Midbrain (tissue), 1 donor: ENCODE data around the gene PBRM1.
"Not testable (repeated sequence)": the region's sequence is repeated elsewhere in the genome, so short reads cannot be mapped to it uniquely, and the experiment has no call there.

ENCODE experiments used
- DNase-seq: peaks from one replicate; lab custom pipeline; 2025; lab: John Stamatoyannopoulos, UW

The PBRM1 gene

DNA sequence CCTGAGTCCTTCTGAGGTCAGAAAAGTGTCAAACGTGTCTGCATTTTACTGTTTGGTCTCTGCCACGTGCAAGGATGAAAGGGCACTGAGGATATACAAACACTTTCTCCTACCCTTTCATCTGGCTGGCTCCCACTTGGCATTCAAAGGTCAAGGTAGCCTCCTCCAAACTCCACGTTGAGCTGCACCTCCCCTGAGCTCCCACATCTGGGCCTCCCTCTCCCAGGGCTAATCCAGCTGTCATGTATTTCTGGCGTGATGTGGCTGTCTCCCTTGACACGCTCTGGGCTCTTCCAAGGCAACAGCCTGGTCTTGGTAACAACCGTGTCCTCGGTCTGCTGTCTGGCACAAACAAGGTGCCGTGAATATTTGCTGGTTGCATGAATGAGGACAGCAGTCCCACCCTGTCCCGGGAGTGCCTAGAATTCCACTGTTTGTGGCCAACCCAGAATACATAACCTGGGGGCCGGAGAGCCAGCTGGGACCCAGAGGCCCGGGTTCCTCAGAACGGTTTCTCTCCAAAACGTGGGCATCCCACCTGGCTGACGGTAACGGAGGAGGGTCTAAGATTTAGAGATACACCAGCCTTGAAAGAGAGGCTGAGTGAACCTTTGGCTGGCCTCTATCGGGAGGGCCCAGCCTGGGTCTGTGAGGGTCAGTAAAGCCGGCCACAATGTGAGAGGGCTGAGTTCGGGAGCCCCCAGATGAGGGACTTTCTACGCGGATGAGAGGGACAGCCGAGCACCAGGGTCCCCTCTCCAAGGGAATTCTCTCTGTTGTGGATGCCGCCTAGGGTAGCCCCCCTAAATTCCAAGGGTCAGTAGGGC, 19.1 kb upstream of the PBRM1 start:
- DNase-seq = no peak

DNA sequence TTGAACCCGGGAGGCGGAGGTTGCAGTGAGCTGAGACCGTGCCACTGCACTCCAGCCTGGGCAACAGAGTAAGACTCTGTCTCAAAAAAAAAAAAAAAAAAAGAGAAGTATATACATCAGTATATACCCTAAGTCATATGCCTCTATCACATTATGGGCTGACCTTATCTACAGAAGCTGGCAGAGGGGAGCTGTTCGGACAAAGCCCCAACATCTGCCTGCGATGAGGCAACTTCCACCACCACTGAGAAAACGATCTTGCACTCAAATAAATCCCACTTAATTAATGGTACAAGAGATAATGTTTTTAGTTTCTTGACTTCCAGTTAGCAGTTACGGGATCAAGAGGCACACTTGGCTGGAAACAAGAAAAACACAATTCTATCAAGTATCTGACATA, 17.6 kb upstream of the PBRM1 start:
- no peak for DNase-seq

DNA sequence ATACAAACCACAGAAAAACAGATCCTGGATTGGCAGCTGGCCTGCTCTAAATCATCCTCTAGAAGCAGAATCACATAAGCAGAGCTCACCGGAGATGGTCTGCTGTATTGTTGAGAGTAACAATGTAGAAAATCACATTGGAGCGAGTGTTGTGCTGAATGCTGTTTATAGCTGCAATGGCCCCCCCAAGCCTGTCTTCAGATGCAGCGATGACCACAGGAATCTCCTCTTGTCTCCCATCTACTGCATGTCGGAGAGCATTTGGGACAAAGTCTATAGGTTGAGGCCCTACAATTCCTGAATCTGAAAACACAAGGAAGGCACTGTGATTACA, 11.9 kb upstream of the PBRM1 start:
- no peak for DNase-seq

DNA sequence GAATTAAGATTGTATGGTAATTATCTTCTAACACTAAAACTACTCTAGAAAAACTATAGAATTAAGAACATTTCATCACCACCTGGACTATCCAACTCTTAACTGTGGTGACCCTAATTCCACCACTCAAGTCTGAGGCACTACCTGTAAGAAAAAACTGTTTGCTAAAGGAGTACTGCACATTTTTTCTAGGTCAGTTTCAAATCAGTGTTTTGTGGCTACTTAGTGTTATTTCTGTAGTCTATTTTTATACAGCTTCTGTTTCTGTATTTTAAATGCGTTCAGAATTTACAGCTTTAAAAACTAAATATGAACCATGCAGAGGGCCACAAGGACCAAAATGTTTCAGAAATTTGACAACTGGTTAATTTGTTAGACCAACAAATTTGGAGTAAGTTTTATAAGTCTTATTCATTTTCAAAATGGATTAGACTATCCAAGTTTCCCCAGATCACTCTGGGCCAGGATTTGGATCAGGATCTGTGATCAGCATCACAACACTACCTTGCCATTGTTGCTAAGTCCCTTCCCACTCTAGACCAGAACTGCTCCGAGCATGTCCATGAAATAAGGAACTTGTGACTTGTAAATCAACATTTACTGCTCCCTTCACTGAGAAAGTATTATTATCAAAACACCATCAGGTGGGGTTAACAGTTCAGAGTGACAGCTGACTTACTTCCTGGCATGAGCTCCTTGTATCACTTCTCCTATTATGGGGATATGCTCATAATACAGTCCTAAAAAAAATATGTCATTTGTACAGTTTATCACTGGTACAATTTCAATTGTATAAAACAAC, 11.3 kb upstream of the PBRM1 start:
- no peak for DNase-seq

DNA sequence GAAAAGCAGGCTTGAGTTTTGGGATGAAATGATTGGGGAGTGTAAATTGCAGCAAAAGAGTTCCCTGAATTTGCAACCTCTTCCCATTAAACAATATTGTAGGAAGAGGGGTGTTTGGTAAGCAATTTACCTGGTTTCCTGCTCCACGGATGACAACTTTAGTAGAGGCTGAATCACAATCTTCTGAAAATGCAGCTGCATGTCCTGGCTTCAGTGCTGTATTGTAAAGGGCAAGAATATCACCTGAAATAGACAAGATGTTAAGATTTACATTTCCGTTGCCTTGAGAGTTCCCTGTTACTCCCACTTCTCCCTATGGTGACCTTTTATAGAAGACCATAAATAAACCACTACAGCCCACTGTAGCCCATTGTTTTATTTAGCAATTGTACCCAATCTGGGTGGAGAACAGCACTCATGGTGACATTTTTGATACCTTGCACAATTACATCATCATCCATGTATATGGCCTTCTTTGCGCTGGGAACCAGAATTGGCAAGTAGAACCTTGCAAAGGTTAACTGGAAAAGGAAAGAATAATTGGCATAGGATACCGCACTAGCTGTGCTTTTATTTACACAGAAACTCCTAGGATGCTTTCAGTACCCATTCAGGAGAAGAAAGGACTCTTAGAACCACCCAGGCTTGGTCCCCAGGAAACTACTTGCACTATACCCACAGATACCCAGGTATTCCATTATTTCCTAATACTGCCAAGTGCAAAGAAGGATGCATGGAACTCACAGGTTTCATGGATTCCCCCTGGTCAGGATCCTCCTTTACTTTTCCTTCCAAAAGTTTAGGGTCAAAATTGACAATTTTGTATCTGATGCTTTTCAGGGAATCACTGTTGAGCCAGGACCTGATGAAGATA, 10.3 kb upstream of the PBRM1 start:
- no peak for DNase-seq

DNA sequence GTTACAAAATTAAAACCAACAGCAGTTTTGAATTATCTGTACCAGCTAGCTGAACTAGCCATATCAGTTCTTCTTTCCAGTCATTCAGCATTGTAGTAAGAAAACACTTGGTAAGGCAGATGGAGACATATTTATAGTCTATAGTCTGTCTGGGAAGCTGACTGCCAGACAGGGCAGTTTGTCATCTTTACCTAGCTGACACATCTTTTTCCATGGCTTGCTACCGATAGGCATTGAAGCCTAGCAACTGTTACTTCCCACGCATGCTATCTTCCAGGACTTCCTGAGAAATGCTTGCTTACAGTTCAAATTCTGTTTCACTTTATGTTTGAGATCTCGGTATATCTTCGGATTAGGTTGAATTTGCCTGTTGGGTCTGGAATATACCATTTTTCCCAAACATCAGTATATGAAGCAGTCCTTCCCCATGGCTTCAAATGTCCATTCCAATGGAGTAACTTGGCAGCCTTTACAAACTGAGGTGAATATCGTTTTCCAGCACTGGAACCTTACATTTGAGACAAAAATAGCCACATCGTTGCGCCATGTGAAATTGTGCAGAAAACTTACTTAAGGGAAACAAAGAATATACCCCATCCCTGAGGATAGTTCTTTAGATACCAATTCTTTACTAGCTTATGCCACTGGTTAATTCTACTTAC, 8.9 kb upstream of the PBRM1 start:
- no peak for DNase-seq

DNA sequence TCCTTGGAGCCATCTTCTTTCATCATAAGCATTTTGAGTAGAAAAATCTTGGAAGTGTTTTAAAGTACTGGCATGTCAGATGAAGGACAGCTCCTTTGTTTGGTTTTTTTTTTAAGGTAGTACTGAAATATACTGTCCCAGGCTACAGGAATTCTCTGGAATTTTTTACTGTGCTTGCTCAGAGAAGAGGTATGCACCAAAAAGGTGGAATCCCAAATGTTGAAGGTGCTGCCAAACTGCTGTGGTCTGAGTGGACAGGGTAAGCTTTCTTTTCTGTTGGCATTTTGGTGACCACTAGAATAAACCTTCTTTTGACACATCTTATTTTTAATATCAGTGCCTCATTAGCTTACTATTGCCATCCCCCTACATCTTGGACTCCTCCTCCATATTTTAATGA, 7.4 kb upstream of the PBRM1 start:
- DNase-seq = no peak

DNA sequence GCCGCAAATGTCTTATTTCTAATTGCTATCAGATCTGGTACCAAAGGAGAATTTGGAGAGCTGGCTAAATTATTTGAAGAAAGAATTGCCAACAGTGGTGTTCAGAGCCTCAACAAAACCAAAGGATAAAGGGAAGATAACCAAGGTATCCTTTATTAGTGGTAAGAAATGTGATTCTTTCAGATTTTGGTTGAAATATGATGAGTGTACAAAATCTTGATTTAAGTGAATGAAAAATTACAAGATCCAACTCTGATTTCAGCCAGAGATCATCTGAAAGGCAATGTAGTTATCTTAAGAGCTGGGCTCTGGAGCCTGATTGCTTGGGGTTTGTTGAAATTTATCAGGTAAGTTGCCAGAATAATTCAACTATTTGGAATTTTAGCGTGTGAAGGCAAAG, 4.8 kb upstream of the PBRM1 start:
- DNase-seq = no peak

DNA sequence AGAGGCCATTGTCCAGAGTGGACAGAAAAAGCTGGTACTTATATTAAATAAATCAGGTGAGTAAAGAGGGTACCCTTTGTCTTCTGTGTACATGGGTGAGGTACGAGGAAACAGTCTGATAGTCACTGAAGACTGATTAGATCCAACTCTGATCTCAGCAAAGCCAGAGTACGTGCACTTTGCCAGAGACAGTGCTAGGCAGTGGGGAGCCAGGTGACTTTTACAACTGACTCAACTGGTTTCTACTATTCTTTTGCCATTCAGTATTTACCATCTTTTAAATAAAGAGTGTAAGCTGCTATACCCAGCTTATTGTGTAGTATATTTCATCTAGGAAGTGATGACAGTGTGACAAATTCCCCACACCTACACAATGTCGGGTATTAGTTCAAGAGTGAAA, 3.4 kb upstream of the PBRM1 start:
- DNase-seq = no peak

DNA sequence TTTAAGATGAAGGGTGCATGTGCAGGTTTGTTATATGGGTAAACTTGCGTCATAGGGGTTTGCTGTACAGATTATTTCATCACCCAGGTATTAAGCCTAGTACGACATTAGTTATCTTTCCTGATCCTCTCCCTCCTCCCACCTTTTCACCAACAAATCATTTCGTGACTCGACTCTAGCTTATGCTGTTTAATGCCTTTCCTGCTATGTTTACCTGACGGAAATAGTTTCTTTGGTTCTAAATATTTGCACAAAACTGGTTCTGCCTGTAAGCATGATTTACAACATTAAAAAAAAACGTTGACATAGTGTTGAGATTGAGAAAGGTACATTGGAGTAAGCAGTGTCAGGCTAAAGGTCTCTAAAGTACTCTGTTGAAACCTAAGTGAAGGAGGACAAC, 2.6 kb upstream of the PBRM1 start:
- no peak for DNase-seq

DNA sequence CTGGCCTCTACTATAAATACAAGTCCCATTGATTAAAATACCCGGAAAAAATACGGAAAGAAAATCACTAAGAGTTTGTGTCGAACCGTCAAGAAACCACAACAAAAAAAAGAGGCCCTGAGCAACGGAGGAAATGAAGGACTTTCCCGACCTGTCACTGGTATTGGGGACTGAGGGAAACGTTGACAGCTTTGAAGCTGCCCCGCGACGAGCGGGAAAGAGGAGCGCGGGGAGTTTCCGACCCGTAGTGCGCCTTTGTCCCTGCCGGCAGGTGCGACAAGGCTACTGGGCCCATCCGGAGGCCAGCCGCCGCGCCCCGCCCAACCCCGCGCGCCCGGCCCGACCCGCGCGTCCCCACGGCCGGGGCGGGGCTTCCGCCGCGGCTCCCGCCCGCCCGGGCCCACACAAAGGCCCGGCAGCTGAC, 416 bp downstream of the PBRM1 start:
- peak; percentile 83 for DNase-seq

DNA sequence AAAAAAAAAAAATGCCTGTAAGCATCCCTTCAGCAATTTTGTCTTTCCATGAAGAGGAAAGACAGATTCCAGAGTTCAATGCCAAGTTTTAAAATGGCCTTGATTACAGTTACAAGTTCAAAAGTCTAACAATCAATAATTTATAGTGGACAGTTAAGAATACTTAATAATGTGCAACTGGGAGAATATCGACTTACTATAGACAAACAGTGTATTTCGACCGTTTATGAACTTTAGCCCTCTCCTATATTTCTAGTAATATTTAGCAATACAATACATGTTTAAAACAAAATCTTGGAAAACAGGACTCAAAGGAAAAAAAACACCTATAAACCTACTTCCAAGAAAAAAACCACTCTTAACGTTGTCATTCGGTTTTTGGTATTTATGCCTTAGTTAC, 1.5 kb downstream of the PBRM1 start:
- no peak for DNase-seq

DNA sequence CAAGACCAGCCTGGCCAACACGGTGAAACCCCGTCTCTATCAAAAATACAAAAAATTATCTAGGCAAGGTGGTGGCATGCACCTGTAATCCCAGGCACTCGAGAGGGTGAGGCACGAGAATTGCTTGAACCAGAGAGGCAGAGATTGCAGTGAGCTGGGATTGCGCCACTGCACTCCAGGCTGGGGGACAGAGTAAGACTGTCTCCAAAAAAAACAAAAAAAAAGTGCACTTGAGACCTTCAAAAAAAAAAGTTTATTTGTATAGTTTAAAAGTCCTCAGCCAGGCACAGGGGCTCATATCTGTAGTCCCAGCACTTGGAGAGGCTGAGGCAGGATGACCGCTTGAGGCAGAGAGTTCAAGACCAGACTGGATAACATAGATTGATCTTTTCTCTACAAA, 2.1 kb downstream of the PBRM1 start:
- DNase-seq = no peak

DNA sequence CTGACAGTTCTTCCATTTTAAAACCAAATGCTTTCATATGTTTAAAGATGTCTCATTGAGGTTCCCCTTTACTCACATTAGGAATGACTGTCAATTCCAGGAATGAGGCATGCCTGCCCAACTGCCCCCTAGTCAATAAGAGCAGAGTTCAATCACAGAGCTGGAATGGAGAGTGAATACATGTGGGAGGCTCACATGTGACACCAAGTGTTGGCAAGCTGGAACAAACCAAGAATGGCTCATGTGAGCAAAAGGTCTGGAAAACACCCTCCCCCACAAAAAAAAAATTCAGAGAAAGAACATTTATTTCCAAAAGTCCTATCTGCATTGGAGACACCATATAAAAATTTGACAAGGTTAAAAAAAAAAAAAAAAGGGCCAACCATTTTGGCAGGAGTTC, 3.7 kb downstream of the PBRM1 start:
- peak; percentile 31 for DNase-seq

DNA sequence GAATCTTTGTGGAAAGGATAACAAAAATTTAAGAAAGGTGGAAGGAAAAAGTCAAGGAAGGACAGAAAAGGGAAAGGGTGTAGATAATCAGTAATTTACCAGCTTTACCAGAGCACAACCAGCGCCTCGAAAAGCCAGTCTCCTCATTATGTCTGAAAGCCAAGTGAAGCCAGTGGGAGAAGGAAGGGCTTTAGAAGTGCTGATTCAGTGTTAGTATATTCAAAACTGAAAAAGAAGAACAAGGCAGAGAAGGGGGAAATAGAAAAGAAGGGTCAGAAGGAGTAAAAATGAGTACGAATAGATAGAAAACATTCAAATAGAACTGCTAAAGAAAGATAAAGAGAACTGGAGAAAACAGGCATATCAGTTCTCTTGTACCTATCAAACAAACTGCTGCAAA, 4.1 kb downstream of the PBRM1 start:
- no peak for DNase-seq

DNA sequence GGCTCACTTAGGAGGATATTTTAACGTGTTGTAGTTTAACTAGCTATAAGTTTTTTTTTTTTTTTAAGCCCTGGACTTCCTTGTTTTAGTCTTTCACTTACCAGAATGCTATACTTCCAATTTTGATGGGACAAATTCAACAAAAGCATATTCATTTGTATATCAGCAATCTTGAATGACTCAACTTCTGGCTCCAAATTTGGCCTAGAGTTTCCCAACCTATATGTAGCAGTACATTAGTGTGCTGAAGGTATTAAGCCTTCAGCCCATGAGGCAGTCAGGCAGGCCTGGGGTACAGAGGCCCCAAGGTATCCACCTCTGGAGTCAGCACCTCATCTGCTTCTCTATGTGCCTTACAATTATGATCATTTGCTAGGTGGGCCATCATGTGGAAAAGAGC, 5.9 kb downstream of the PBRM1 start:
- no peak for DNase-seq

DNA sequence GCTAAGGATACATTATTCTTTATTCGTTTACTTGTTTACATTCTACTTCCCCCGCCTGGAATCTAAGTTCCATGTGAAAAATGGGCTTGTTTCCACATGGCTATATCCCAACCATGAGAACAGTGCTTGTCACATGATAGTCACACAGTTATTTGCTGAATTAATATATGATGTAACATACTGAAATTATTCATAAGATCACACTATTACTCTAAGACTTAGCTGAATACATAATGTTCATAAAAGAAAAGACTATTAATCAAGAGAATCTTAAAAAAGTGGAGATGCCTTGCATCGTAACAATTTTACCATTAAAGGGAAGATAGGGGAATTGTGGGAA, 6.5 kb downstream of the PBRM1 start:
- DNase-seq = no peak

DNA sequence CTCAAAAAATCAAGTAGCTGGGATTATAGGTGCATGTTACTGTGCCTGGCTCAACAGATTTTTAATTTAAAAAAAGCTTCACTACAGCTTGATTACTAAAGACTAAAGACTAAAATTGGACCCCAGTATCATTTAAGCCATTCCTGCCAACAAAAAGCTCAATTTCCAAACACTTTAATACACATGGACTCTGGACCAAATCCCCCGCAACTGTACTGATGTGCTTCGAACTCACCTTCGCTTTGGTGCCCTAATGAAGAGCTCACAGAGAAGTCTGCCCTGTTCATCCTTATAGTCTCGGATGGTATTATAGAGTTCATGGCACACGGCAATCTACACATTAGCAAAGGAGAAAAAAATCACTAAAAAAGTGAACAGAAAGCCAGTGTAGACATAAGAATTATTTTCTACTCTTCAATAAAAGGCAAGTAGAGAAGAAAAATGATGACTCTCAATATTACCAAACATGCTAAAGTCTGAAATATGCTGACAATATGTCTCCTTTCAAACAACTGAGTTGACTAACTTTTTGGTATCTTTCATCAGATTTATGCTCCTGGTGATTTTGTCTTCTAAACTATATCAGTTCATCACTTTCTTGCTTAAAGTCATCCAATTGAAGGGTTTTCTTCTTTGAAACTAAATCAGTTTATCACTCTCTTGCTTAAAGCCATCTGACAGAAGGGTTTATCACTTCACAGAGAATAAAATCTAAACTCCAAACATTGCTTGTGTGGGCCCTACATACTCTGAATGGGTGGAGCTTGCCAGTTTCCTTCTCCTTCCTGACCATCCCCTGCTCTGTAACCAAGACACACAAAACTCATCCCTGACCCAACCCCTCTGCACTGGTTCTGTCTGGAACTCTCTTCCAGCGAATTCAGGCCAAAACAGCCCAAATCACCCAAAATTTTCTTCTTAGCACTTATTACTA, 7.2 kb downstream of the PBRM1 start:
- no peak for DNase-seq

DNA sequence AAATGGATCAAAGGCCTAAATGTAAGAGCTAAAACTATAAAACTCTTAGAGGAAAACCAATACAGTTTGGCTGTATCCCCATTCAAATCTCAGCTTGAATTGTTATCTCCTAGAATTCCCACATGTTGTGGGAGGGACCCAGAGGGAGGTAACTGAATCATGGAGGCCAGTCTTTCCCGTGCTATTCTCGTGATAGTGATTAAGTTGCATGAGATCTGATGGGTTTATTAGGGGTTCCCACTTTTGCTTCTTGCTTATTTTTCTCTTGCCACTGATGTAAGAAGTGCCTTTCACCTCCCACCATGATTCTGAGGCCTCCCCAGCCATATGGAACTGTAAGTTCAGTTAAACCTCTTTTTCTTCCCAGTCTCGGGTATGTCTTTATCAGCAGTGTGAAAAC, 9.5 kb downstream of the PBRM1 start:
- DNase-seq = not testable (repeated sequence)

DNA sequence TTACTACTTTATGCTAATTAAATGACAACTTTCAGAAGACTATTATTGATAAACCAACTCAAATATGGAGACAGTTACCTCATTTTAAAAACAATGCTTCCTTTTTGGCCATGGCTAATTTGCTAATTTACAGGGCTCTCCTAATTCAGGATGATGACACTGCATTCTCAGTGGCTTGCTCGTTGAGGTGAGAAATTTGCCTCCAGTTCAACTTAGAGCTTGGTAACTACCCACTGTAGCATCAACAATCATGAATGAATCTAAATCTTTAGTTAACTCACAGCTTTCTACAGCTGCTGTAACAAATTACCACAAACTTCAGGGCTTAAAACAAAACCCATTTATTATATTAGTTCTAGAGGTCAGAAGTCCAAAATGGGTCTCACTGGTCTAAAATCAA, 14.0 kb downstream of the PBRM1 start:
- no peak for DNase-seq
